Measurements from ENCODE around the gene TMEM98. TPM values are rescaled to one million over a fixed set of nuclear protein-coding genes. Genes with fewer than 3 reads are reported as not detected.
"Not testable (repeated sequence)": the region's sequence is repeated elsewhere in the genome, so short reads cannot be mapped to it uniquely, and the experiment has no call there.

TMEM98 gene
- polyA plus RNA-seq, 1 donor = 216 TPM

- DNase-seq = no peak
Observed at GRCh38 chr17:32940706-32941390, 12.9 kb downstream of the TMEM98 start.

GRCh38 chr17:32941419-32942032 lies 13.6 kb downstream of the TMEM98 start:
- no peak for DNase-seq

GRCh38 chr17:32943206-32943605 lies 15.3 kb downstream of the TMEM98 start:
- no peak for DNase-seq

- no peak for DNase-seq
Observed at GRCh38 chr17:32943647-32944191, 15.8 kb downstream of the TMEM98 start.

- no peak for DNase-seq
Observed at GRCh38 chr17:32944248-32945020, 16.5 kb downstream of the TMEM98 start.

GRCh38 chr17:32946375-32947135 lies 18.6 kb downstream of the TMEM98 start:
- DNase-seq = no peak

GRCh38 chr17:32947736-32948135 lies 19.8 kb downstream of the TMEM98 start:
- no peak for DNase-seq

- DNase-seq = no peak
Observed at GRCh38 chr17:32949181-32949580, 21.2 kb downstream of the TMEM98 start.

GRCh38 chr17:32952491-32952890 lies 24.5 kb downstream of the TMEM98 start:
- DNase-seq = not testable (repeated sequence)

GRCh38 chr17:32953045-32953444 lies 25.1 kb downstream of the TMEM98 start:
- DNase-seq = no peak

- DNase-seq = no peak
Observed at GRCh38 chr17:32953857-32954256, 25.9 kb downstream of the TMEM98 start.

GRCh38 chr17:32954477-32954876 lies 26.5 kb downstream of the TMEM98 start:
- DNase-seq = no peak

- no peak for DNase-seq
Observed at GRCh38 chr17:32955155-32955554, 27.2 kb downstream of the TMEM98 start.

GRCh38 chr17:32956240-32956970 lies 28.5 kb downstream of the TMEM98 start:
- DNase-seq = no peak

GRCh38 chr17:32958418-32958817 lies 30.5 kb downstream of the TMEM98 start:
- DNase-seq = no peak

GRCh38 chr17:32960815-32961214 lies 32.9 kb downstream of the TMEM98 start:
- DNase-seq = no peak

- DNase-seq = no peak
Observed at GRCh38 chr17:32962320-32962711, 34.4 kb downstream of the TMEM98 start.

GRCh38 chr17:32964541-32964940 lies 36.6 kb downstream of the TMEM98 start:
- DNase-seq = no peak

- DNase-seq = not testable (repeated sequence)
Observed at GRCh38 chr17:32969231-32969630, 41.3 kb downstream of the TMEM98 start.

- DNase-seq = no peak
Observed at GRCh38 chr17:32970281-32970680, 42.3 kb downstream of the TMEM98 start.

GRCh38 chr17:32971171-32971570 lies 43.2 kb downstream of the TMEM98 start:
- DNase-seq = no peak
